Measurements from ENCODE around the gene DPYSL4. TPM values are rescaled to one million over a fixed set of nuclear protein-coding genes. Genes with fewer than 3 reads are reported as not detected.

DPYSL4 gene
- total and polyA plus RNA-seq, 2 experiments from 2014 or later = 10.6 to 23.9 TPM

DNA sequence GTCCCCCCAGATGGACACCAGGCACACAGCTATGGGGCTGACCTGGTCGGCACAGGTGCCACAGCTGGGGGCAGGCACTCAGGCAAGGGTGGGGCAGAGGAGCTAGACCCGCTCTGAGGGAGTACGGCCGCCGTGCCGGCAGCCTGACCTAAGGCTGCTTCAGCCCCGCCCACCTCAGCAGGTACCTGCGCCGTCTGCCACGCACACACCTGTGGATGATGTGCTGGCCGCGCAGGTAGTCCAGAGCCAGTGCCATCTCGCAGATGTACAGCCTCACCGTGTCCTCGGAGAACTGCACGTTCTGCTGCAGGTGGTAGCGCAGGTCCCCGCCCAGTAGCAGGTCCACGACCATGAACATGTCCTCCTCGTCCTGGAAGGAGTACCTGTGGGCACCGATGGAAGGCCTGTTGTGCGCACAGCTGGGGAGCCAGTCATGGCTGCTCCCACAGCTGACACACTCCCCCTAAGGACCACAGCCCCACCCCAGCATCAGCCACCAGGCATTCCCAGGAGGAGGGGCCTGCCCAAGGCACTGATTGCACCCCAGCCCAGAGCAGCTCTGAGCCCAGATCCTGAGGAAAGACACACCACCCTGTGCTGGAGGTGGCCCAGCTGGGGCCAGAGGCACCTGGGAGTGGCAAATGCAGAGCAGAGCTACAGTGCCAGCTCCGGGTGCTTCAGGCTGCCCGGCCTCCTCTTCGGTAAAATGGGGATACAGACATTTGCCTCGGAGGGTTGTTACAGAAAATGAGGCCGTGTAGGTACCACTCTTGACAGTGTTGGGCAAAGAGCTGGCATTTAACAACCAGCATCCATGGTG, 40.0 kb downstream of the DPYSL4 start:
- Mint-ChIP-seq H3K27ac (no peak overlapping the region), H3K9me3 (no peaks in the 10 kb centered on the region; the same call in 2 of the 3 replicates), H3K4me3 (no peak overlapping the region), H3K27me3 (ENCODE audit: insufficient read depth, low read depth, poor library complexity) (peaks cover 5% of the 10 kb centered on the region), H3K36me3 (ENCODE audit: low read depth) (no peaks in the 10 kb centered on the region; the same call in 2 of the 3 replicates), H3K4me1 (peaks cover 6% of the 10 kb centered on the region)
- Histone ChIP-seq H3K4me3 (no peak overlapping the region), H3K4me2 (no peak overlapping the region), H3K9me2 (ENCODE audit: insufficient read depth) (no peaks in the 10 kb centered on the region), H3K27me3 (ENCODE audit: insufficient read depth) (no peaks in the 10 kb centered on the region), H3K4me1 (ENCODE audit: insufficient read depth) (no peaks in the 10 kb centered on the region), H2AFZ (no peak overlapping the region), H4K20me1 (replicated peaks; ENCODE audit: insufficient read depth) (no peaks in the 10 kb centered on the region), H3K79me2 (replicated peaks; ENCODE audit: insufficient read depth) (no peaks in the 10 kb centered on the region), H3F3A (replicated peaks; ENCODE audit: low read depth) (no peaks in the 10 kb centered on the region), H3K36me3 (ENCODE audit: insufficient read depth) (no peaks in the 10 kb centered on the region), H3K27ac (ENCODE audit: low read depth) (no peak overlapping the region)
- ATAC-seq (no peak), DNase-seq (ENCODE audit: low spot score) (no peak)
- TF ChIP-seq ZNF114 (CRISPR knock-in tag; IDR thresholded peaks at IDR 0.05) (no peak), STAT1 (IDR thresholded peaks at IDR 0.05; ENCODE audit: unreplicated experiment) (no peak), EZH2phosphoT487 (IDR thresholded peaks at IDR 0.05; ENCODE audit: unreplicated experiment) (no peak)
- TF ChIP-seq, protein P1, sequence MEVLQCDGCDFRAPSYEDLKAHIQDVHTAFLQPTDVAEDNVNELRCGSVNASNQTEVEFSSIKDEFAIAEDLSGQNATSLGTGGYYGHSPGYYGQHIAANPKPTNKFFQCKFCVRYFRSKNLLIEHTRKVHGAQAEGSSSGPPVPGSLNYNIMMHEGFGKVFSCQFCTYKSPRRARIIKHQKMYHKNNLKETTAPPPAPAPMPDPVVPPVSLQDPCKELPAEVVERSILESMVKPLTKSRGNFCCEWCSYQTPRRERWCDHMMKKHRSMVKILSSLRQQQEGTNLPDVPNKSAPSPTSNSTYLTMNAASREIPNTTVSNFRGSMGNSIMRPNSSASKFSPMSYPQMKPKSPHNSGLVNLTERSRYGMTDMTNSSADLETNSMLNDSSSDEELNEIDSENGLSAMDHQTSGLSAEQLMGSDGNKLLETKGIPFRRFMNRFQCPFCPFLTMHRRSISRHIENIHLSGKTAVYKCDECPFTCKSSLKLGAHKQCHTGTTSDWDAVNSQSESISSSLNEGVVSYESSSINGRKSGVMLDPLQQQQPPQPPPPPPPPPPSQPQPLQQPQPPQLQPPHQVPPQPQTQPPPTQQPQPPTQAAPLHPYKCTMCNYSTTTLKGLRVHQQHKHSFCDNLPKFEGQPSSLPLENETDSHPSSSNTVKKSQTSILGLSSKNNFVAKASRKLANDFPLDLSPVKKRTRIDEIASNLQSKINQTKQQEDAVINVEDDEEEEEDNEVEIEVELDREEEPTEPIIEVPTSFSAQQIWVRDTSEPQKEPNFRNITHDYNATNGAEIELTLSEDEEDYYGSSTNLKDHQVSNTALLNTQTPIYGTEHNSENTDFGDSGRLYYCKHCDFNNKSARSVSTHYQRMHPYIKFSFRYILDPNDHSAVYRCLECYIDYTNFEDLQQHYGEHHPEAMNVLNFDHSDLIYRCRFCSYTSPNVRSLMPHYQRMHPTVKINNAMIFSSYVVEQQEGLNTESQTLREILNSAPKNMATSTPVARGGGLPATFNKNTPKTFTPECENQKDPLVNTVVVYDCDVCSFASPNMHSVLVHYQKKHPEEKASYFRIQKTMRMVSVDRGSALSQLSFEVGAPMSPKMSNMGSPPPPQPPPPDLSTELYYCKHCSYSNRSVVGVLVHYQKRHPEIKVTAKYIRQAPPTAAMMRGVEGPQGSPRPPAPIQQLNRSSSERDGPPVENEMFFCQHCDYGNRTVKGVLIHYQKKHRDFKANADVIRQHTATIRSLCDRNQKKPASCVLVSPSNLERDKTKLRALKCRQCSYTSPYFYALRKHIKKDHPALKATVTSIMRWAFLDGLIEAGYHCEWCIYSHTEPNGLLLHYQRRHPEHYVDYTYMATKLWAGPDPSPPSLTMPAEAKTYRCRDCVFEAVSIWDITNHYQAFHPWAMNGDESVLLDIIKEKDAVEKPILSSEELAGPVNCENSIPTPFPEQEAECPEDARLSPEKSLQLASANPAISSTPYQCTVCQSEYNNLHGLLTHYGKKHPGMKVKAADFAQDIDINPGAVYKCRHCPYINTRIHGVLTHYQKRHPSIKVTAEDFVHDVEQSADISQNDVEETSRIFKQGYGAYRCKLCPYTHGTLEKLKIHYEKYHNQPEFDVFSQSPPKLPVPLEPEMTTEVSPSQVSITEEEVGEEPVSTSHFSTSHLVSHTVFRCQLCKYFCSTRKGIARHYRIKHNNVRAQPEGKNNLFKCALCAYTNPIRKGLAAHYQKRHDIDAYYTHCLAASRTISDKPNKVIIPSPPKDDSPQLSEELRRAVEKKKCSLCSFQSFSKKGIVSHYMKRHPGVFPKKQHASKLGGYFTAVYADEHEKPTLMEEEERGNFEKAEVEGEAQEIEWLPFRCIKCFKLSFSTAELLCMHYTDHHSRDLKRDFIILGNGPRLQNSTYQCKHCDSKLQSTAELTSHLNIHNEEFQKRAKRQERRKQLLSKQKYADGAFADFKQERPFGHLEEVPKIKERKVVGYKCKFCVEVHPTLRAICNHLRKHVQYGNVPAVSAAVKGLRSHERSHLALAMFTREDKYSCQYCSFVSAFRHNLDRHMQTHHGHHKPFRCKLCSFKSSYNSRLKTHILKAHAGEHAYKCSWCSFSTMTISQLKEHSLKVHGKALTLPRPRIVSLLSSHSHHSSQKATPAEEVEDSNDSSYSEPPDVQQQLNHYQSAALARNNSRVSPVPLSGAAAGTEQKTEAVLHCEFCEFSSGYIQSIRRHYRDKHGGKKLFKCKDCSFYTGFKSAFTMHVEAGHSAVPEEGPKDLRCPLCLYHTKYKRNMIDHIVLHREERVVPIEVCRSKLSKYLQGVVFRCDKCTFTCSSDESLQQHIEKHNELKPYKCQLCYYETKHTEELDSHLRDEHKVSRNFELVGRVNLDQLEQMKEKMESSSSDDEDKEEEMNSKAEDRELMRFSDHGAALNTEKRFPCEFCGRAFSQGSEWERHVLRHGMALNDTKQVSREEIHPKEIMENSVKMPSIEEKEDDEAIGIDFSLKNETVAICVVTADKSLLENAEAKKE (CRISPR knock-in tag; IDR thresholded peaks at IDR 0.05) = no peak
- TF ChIP-seq, protein P2, sequence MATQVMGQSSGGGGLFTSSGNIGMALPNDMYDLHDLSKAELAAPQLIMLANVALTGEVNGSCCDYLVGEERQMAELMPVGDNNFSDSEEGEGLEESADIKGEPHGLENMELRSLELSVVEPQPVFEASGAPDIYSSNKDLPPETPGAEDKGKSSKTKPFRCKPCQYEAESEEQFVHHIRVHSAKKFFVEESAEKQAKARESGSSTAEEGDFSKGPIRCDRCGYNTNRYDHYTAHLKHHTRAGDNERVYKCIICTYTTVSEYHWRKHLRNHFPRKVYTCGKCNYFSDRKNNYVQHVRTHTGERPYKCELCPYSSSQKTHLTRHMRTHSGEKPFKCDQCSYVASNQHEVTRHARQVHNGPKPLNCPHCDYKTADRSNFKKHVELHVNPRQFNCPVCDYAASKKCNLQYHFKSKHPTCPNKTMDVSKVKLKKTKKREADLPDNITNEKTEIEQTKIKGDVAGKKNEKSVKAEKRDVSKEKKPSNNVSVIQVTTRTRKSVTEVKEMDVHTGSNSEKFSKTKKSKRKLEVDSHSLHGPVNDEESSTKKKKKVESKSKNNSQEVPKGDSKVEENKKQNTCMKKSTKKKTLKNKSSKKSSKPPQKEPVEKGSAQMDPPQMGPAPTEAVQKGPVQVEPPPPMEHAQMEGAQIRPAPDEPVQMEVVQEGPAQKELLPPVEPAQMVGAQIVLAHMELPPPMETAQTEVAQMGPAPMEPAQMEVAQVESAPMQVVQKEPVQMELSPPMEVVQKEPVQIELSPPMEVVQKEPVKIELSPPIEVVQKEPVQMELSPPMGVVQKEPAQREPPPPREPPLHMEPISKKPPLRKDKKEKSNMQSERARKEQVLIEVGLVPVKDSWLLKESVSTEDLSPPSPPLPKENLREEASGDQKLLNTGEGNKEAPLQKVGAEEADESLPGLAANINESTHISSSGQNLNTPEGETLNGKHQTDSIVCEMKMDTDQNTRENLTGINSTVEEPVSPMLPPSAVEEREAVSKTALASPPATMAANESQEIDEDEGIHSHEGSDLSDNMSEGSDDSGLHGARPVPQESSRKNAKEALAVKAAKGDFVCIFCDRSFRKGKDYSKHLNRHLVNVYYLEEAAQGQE (IDR thresholded peaks at IDR 0.05; ENCODE audit: unreplicated experiment) = no peak

Data from GM23338 (cell line).